Hematopoietic multipotent progenitor cell treated with erythropoietin and hydrocortisone succinate and interleukin-3 and kit ligand, for 15 days (in vitro differentiated cells): Measurements from ENCODE around the gene RFK.
"Not testable (repeated sequence)": the region's sequence is repeated elsewhere in the genome, so short reads cannot be mapped to it uniquely, and the experiment has no call there.

Experiments used
- DNase-seq: peaks from one replicate; pipeline ENCODE4 v3.0.0-alpha.2; 2015; ENCODE audit warnings: low spot score

RFK gene

DNA sequence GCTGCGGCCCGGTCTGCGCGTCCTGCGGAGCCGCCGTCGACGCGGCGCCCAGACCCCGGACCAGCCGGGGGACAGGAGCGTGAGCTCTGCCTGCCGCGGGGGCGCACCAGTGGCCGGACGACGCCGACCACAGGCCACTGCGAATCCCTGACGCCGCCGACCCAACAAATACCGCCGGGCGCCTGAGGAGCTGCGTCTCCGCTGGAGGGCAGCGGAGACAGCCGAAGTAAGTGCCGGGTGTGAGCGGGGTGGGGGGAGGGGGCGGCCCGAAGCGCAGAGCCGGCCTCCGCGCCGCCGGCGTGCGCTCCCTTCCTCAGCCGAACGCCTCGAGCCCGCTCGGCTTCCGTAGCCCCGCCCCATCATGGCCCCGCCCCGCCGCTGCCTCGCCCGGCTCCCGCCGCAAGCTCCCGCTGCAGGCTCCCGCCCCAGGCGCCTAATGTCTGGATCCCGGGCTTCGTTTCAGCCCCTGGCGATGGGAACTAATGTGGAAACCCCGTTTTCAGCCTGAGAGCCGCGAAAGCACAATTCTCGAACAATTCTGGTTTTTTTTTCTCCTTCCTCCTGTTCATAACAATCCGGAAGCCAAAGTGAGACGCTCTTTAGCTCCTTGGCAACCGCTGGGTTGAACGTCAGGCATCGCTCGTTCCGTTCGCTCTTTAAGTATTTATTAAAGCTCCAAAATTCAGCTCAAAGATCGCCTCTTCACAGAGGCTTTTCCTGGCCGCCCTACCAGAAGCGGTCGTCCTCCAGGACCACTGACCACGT, at the start of gene RFK:
TSS of gene RFK (minus strand) at position 232 of the 765 bp plus-strand sequence. CDS start 255 bp downstream, outside the sequence.
- DNase-seq, result peak; percentile 89

DNA sequence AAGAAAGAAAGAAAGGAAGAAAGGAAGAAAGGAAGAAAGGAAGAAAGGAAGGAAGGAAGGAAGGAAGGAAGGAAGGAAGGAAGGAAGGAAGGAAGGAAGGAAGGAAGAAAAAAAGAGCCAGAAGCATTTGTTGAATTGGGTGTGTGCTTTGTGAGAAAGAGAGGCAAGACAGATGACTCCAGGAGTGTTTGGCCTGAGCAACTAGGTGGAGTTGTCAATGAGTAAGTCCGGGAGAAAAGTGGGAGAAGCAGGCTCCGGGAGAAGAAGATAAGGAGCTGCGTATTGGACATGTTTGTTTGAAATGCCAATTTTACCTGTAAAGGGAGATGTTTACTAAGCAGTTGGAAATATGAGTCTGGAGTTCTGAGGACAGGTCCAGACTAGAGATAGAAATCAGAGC, 49.7 kb upstream of the RFK start:
- no peak for DNase-seq

DNA sequence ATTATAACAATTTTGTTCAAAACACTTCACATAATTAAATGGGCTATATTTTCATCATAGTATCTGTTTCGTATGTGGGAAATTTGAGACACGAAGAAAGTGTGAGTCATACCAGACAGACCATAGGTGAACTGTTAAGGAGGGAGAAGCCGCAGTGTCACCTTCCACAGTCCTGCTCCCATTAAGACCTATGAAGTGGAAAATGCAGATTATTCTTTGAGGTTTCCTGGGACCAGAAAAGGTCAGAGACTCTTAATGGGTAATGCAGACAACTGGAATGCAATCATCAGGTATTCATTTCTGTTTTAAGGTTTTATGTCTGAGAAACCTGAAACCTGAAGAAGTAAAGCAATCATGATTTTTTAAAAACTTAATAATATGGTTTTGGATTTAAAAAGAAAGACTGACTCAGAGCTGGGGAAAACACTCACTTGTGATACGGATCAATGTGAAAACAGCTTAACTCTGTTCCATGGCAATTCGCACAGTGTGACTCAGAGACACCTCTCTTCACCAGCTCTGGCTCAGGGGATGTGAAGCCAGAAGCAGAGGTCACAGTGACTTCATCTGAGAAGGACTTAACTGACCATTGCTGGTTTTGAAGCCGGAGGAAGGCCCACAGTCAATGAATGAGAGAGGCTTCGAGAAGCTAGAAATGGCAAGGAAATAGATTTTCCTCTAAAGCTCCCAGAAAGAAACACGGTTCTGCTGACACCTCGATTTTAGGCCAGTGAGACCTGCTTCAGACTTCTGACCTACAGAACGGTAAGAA, 47.5 kb upstream of the RFK start:
- DNase-seq, result no peak

DNA sequence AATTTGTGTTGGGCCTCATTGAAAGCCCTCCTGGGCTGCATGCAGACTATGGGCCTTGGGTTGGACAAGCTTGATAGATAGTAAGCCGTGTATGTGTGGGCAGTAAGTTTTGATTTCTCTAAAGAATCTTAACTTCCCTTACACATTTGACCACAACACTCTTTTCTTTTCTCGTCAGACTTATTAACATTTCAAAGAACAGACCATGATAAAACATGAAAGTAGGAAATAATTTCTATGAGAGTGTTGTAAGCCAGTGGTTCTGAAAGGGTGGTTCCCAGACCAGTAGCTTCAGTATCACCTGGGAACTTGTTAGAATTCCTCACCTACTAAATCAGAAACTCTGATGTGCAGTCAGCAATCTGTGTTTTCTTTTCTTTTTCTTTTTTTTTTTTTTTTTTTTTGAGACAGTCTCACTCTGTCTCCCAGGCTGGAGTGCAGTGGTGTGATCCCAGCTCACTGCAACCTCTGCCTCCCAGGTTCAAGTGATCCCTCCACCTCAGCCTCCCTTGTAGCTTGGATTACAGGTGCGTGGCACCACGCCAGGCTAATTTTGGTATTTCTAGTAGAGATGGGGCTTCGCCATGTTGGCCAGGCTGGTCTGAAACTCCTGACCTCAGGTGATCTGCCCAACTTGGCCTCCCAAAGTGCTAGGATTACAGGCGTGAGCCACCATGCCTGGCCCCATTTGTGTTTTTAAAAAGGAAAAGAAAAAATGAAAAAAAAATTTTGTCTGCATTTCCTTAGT, 44.8 kb upstream of the RFK start:
- DNase-seq, result no peak

DNA sequence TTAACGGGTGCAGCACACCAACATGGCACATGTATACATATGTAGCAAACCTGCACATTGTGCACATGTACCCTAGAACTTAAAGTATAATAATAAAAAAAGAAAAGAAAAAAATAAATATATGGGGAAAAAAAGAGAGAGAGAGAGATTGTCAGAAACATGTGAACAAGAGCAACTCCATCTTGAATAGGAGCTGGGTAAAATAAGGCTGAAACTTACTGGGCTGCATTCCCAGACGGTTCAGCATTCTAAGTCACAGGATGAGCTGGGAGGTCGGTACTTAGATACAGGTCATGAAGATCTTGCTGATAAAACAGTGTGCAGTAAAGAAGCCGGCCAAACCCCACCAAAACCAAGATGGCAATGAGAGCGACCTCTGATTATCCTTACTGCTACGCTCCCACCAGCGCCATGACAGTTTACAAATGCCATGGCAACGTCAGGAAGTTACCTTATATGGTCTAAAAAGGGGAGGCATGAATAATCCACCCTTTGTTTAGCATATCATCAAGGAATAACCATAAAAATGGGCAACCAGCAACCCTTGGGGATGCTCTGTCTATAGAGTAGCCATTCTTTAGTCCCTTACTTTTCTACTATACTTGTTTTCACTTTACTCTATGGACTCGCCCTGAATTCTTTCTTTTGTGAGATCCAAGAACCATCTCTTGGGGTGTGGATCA, 42.9 kb upstream of the RFK start:
- DNase-seq, result not testable (repeated sequence)

DNA sequence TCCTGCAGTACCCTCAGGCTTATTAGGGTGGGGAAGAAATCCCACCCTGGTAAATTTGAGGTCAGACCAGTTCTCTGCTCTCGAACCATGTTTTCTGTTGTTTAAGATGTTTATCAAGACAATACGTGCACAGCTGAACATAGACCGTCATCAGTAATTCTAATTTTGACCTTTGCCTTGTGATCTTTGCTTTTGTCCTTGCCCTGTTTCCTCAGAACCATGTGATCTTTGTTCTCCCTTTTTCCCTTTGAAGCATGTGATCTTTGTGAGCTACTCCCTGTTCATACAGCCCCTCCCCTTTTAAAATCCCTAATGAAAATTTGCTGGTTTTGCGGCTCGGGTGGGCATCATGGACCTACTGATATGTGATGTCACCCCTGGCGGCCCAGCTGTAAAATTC, 40.7 kb upstream of the RFK start:
- not testable (repeated sequence) for DNase-seq

DNA sequence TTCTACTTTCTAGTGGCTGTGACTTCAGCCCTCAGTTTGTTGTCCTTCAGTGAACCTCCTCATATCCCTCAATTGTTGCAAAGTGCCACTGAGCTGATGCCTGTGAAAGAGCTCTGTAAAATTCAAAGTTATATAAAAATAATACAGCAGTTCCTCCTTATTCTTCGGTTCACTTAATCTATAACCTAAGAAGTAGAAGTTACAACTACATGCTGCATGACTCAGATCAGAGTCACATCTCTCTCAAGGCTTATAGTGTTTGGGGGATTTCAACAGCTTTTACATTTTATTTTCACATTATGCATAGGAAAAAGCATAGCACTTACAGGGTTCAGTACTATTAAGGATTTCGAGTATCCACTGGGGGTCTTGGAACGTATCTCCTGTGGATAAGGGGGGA, 39.6 kb upstream of the RFK start:
- DNase-seq, result no peak

DNA sequence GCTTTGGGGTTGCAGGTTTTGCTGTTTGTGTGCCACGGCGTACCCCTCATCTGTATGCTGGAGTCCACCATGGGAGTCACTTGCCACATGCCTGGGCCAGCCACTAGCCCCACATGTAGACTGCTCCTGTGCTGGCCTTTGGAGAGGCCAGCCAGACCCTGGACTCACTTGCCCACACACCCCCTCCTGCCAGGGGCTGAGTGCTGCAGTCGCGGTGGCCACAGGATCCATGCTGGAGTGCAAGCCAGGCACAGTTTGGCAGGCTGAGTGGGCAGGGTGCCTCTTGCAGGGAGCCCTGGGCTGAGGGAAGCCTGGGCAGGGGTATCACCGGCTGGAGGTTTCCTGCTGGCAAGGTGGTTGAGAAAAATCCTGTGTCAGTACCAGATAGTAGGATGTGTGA, 39.2 kb upstream of the RFK start:
- no peak for DNase-seq

DNA sequence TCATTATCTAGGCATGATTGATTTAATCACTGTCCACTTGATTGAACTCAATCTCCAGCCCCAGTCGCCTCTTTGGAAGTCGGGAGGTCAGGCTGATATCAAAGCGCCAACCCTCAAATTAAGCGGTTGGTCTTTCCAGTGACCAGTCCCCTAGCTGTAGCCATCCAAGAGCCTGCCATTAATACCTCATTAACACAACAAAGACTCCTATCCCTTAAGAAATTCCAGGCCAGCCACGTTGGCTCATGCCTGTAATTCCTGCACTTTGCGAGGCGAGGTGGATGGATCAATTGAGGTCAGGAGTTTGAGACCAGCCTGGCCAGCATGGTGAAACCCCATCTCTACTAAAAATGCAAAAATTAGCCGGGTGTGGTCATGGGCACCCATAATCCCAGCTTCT, 37.4 kb upstream of the RFK start:
- DNase-seq, result no peak

DNA sequence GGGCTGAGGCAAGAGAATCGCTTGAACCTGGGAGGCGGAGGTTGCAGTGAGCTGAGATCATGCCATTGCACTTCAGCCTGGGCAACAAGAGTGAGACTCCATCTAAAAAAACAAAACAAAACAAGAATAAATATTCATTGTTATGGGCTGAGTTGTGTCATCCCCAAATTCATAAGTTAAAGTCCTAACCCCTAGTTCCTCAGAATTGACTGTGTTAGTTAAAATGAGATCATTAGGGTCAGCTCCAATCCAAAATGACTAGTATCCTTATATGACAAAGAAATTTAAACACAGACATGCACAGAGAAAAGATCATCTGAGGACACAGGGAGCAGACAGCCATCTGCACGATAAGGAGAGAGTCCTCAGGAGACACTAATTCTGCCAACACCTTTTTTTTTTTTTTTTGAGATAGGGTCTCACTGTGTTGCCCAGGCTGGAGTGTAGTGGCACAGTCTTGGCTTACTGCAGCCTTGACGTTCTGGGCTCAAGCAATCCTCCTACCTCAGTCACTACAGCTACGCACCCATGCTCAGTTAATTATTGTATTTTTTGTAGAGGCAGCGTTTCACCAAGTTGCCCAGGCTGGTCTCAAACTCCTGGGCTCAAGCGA, 32.7 kb upstream of the RFK start:
- DNase-seq, result no peak

DNA sequence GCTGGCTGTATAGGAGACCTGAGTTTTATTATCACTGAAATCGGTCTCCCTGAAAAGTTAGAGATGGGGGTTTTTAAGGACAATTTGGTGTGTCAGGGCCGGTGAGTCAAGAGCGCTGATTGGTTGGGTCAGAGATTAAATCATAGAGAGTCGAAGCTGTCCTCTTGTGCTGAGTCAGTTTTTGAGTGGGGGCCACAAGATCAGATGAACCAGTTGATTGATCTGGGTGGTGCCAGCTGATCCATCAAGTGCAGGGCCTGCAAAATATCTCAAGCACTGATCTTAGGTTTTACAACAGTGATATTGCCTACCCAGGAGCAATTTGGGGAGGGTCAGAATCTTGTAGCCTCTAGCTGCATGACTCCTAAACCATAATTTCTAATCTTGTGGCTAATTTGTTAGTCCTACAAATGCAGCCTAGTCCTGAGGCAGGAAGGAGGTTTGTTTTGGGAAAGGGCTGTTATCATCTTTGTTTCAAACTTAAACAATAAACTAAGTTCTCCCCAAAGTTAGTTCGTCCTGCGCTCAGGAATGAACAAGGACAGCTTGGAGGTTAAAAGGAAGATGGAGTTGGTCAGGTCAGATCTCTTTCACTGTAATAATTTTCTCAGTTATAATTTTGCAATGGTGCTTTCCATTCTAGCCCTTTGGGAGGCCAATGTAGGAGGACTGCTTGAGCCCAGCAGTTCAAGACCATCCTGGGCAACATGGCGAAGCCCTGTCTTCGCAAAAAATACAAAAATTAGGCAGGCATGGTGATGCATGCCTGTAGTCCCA, 31.6 kb upstream of the RFK start:
- DNase-seq, result no peak

DNA sequence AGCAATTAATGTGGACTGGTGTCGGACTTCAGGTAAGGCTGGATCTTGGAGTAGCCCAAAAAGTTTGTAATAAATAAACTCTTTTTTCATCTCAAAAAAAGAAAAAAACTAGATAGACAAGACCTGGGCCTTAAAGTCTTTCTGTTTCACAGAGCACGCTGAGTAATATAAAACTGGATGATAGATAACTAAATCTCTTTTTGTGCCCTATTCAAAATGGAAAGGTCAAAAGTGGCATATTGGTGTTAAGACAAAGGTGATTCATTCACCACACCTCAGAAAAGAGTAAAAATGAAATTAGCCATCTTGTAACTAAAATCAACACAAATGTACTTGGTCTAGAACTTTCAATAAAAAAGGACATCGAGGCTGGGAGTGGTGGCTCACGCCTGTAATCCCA, 30.3 kb upstream of the RFK start:
- DNase-seq, result no peak

DNA sequence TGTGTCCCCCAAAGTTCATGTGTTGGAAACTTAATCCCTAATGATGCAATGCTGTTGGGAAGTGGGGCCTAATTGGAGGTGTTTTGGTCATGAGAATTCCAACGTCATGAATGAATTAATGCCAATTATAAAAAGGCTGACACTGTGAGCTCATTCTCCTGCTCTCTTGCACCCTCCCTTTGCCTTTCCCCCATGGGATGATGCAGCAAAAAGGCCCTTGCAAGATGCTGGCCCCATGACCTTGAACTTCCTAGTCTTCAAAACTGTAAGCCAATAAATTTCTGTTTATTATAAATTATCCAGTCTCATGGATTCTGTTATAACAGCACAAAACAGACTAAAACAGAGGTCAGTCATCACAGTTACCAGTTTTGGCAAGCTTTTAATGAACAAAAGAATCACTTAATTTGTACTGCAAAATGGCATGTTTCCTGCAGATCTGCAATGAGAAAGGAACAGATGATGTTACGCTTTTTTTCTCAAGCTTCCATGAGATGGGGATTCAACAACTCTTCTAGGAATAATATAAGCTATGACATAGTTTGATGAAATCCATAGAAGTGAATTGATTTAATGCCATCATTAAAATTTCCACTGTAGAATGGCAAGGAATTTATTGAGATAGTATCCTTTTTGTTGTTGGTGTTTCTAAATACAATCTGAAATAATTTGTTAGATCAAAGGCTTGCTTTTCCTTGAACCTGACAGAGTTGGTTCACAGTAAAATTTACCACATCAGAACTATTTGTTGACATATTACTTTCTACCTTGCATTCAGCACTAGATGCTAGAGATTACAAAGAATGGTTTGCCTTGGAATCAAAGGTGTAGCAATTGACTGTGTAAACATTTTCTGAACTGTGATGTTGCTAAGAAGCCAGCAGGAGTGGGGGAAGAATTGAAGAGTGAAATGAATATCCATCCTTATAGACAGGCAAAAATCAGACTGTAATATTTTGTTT, 29.3 kb upstream of the RFK start:
- DNase-seq, result no peak

DNA sequence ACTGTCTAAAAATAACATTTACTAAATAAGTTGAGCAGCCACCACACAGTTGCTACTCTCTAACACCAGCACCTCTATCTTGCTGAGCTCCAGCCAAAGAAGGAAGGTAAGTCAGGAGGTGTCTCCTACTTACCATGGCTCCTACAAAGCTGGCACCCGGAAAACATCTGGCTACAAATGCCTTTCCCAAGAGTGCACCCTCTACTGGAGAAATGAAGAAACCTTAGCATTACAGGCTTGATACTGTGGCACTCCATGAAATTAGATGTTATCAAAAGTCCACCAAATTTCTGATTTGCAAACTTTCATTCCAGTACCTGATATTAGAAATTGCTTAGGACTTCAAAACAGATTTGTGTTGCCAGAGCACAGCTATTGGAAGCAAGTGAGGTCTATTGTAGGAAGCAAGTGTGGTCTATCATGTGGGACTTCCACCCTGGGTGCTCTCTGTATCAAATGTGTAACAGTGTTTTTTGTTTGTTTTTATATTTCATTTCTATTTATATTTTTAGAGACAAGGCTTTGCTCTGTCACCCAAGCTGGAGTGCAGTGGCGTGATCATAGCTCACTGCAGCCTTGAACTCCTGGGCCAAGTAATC, 25.7 kb upstream of the RFK start:
- peak; percentile 50 for DNase-seq

DNA sequence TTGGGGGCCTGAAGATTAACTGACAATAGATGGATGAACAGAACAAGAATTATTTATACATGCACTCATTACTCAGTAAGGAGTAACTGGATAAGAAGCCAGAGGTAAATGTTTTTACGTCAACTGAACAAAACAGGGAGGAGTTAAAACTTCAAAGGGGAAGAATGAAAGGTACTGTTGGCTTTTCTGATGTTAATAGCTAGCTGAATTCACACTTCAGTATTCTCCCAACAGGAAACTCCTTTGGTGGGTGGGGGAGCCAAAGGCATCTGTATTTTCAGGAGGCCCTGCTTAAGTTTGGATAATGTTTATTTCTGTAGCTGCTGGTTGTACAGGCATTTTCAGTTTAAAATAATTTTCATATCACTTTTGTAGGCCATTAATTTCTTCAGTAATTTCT, 23.2 kb upstream of the RFK start:
- no peak for DNase-seq

DNA sequence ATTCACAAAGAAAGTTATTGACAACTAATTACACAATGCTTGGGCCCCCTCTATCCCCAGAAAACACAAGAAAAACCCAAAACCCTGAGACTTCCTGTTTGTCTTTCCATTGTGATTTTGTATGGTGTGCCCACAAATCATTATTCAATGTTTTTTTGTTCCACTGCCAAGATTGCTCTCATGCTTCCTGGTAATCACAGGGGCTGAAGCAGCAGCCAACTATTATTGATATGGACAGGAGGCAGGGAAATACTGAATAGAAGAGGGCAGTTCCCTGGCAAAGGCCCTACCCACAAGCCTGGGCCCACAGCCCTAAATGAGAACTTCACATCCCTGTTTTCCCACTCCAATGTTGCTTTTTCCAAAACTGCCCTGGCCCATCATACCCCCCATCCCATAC, 21.5 kb upstream of the RFK start:
- no peak for DNase-seq

DNA sequence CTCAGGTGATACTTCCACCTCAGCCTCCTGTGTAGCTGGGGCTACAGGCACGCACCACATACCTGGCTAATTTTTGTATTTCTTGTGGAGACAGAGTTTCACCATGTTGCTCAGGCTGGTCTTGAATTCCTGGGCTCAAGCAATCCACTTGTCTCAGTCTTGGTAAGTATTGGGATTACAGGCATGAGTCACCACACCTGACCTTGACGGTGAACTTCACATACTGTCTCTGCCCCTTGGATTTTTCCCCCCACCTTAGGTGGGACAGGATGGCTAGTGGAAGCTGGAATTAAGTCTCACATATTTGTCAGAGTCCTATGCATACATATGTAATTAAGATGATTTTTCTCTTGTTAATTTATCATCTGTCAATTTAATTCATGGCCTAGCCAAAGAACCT, 20.9 kb upstream of the RFK start:
- DNase-seq, result no peak

DNA sequence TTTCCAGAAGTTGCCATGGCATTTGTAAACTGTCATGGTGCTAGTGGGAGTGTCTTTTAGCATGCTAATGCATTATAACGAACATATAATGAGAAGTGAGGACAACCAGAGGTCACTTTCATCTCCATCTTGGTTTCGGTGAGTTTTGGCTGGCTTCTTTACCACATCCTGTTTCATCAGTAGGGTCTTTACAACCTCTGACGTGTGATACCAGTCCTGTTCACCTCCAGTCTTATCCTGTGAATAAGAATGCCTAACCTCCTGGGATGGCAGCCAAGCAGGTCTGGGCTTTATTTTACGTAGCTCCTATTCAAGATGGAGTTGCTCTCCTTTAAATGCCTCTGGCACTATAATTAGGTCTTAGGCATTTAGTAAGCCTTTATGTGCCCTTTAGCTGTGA, 20.4 kb upstream of the RFK start:
- DNase-seq, result no peak

DNA sequence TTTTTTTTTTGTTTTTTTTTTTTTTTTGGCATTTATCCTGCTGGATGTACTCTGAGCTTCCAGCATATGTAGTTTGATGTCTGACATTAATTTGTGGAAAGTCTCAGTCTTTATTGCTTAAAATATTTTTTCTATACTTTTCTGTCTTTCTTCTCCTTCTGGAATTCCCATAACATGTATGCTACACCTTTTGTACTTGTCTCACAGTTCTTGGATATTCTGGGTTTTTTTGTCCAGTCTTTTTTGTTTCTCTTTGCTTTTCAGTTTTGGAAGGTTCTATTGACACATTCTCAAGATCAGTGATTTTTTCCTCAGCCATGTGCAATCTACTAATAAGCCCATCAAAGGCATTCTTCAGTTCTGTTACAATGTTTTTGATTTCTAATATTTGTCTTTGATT, 19.4 kb upstream of the RFK start:
- DNase-seq, result no peak

DNA sequence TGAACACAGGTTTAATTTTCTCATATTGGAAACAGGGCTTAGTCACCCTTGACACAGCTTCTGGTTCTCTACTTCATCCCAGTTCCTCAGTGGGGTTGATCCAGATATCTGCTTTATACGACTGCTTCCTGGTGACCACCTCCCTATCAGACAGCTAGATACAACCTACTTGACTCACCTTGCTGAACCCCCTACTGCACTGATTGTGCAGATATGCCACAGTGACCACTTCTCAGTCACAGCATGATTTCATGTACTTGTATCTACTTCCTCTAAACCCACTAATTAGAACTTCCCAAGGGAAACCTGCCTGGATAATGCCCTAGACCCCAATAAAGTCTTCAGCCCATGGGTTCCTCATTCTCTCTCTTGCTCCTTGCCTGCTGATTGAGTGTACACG, 18.4 kb upstream of the RFK start:
- no peak for DNase-seq
